ENCODE data around the gene PCED1B.

The PCED1B gene

GRCh38 chr12:47067771-47068431 is 11.5 kb upstream of the PCED1B start:
- no peak for DNase-seq

- DNase-seq: no peak
Observed at GRCh38 chr12:47068539-47068938, 10.9 kb upstream of the PCED1B start.

GRCh38 chr12:47070310-47070709 is 9.1 kb upstream of the PCED1B start:
- DNase-seq: no peak

- peak; percentile 21 for DNase-seq
Observed at GRCh38 chr12:47071241-47071852, 8.1 kb upstream of the PCED1B start.

- no peak for DNase-seq
Observed at GRCh38 chr12:47073951-47074350, 5.5 kb upstream of the PCED1B start.

DNA sequence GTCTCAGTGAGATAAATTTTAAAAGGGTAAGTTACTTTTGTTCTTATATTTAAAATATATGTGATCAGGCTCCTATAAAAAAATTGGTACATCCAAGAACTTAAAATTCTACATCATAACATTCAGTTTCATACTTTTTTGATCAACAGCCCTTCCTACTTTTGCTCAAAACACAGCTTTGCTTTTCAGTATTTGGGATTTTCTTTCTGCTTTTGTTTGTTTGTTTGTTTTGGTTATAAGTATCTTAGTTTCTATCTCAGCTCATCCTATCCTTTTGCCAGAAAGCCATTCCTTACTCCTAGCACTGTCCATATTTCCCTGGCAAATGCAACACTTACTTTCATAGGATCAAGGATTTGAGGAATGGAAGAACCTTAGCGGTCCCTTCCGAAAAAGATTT is 4.7 kb upstream of the PCED1B start:
- DNase-seq: no peak

GRCh38 chr12:47075192-47076084 is 4.0 kb upstream of the PCED1B start:
- DNase-seq: no peak

DNA sequence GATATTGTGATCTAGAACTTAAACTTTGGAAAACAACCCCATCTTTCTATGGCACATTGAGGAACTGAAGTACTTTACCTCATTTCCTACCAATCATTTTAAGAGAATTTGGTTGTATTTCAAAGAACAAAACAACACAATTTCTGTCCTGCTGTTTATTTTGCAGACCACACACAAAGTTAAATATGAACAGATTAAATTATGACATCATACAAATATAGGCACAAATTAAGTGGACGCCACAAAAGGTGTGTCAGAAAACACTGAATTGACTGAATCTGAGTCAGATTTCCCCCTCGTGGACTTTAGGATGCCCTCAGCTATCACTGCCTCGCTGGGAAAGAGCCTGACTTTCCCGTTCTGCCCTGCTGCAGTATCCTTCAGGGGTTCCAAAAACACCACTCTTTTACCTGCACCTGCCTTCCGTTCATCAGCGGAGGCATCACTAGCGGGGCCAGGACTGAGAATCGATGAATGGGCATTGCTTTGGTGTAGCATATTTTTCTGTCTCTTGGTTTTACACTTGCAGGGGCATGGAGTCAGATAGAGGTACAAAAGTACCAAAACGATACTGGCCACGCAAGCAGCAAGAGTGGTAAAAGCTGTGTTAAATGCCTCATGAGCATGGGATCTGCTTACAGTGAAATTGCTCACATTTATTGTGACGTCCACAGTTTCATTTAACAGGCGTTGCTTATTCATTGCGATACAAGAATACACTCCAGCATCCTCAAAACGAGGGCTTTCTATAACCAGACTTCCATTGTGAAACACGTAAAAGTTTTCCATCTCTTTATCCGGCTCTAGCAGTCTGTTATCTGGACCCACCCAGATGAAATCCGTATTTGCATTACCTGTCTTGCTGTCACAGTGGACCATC is 2.0 kb upstream of the PCED1B start:
- no peak for DNase-seq

- DNase-seq: no peak
Observed at GRCh38 chr12:47078086-47078395, 1.4 kb upstream of the PCED1B start.

DNA sequence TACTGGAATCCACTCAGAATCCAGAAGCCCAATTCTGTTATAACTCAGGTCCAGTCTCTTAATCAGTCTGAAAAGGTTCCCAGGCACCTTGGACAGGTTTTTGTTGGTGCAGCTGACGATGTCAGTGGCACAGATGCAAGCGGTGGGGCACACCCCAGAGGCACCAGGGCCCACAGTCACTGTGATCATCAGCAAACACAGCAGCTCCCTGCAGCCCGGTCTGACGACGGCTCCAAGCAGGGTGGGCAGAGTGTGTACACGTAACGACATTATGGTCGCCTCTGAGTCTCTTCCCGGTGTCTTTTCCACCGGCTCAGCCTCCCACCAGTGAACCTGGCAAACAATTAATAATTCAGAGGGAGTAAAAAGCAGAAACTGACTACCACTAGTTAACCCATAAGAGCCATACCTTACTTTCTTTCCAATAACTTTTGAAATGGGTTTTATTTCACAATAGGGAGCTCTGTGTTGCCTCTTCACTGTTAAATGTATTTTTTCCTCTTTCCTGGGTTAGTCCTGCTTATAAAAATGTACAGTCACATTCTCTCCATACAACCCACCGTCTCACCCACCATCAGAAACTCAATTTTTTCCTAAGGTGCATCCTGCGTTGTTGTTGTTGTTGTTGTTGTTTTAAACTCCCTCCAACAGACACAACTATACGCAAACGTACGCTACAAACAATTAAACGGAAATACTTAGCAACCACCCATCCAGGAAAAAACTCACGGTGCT is 521 bp upstream of the PCED1B start:
- no peak for DNase-seq

DNA sequence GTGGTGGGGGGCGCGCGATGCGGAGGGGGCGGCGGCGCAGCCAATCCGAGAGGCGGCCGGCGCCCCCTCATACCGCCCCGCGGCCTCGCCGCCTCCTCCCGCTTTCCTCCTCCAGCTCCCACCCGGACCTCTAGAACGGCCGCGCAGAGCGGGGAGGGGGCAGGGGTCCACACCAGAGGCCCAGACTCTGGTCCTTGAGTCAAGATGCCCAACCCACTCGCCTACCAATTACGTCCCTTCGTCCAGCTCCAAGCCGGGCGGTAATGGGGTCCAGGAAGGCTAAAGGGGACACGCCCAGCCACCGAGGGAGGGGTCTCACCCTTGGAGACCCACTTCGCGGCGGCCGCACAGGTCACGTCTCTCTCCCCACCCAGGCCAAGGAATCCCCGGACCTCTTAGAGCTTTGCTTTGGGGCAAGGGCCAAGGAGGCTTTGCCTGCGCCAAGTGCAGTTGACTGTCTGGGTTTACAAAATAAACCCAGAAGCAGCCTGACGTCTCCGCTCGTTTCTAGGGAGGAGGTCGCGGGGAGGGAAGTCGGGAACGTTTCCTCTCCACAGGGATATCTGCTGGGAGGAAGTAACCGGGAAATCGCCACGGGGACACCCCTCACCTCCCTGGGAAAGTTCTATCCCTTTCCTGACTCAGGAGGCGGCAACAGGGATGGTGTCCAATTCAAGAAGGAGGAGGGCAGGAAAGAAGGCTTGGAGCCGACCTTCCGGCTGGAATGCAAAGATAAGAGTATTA is 732 bp downstream of the PCED1B start:
- no peak for DNase-seq

DNA sequence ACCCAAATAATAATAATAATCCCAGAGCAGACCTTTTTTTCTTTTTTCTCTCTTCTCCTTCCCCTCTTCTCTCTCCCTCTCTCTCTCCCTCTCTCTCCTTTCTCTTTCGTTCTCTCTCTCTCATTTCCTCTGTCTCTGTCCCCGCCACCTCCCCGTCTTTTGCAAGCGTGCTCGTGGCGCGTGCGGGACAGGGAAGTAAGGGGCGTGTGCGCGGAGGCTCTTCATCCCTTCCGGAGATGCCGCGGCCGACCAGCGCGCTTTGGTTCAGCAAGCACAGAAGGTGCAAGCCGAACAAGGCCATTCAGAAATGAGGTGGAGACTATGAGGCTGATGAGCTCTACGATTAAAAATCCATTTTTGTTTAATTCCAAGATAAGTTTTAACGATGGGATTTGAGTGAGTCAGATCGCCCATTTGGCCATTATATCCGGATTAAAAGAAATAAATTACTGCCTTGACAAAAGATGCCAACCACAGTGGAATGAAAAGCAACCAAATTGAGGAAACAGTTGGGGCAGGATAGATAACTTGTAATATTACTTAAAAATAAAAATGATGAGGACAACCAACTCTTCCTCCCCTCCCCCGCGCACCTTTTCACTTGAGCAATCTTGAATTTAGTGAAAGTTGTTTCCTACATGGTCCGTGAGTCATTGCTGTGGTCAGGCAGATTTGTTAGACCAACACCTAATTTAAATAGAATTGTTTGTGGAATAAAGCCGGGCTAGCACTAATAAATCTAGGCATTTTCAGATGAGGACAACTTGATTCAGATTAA is 1.5 kb downstream of the PCED1B start:
- DNase-seq: no peak

- no peak for DNase-seq
Observed at GRCh38 chr12:47082283-47082682, 2.9 kb downstream of the PCED1B start.

DNA sequence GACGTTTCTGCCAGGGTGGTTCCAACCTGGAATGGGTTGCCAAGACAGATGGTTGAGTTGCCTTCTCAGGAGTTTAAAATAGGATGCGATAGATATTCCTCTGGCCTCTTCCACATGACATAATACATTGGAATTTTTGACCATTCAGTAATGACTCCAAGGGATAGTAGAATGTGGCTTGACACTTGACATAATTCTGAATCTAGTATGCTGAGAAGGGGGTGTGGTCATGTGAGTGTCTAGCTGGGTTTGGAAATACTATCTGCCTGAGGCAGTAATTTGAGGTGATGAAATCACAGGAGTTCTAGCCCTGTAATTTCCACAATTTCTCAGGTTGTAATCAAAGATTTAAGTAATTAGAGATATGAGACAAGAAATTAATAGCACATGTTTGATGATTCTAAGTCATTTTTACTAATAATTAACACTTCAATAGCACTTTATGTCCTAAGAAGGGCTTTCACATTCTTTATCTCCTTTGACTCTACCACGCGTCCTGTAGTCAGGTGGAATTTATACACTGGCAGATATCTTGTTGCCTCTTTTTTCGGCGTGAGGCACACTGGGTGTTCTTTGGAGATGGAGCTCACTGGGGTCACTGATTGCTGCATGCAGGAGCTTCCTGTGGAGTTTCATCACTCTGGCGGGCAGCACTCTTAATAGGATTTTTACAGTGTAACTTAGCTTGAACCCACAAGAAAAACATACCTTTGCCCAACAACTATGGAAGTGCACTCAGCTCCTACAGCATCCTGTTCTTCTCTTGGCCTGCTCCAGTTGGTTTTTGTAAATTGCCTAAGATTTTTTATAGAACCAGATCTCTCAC is 3.6 kb downstream of the PCED1B start:
- no peak for DNase-seq

- DNase-seq: no peak
Observed at GRCh38 chr12:47084172-47084571, 4.8 kb downstream of the PCED1B start.

- DNase-seq: peak; percentile 11
Observed at GRCh38 chr12:47085815-47086252, 6.4 kb downstream of the PCED1B start.

GRCh38 chr12:47087088-47087688 is 7.8 kb downstream of the PCED1B start:
- no peak for DNase-seq

DNA sequence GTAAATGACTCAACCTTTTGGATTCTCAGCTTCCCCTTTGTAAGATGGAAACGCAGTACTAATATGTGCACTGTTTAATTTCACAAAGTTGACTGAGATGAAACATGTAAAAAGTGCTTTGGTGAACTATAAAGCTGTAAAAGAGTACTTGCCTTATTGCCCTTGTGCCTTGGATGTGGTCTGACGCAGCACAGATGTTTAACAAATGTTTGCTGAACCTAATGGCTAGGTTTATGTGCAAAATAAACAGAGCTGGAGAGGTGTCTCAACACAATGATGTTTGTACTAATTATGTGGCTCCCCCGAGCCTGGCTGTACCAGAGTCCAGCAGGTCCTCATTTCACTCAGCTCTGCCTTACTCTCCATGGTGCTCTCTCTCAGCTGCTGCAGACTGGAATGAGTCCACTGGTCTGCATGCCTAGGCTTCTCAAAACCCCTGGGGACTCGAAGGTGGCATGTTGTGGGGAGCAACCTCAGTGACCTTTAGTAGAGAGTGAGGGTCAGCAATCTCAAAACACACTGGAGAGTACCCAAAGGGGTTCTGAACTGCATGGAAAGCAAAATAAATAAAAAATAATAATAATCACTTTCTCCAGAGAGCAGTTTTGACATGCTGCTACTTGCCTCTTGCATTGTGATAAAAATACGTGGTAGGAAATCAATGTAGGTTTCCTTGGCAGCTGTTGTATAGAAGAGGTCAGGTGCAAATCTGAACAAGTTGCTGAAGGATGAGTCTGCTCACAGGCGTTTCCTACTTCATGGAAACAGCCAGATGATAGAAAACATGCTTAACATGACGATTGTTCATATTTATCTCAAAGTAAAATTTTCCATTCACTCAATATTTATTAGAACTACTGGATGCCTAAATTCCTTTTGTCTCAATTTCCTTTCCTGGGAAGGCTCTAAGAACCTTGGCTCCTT is 8.9 kb downstream of the PCED1B start:
- no peak for DNase-seq
